Prostate gland (tissue), 2 donors: ENCODE measurements around the gene MLPH.

Experiments
- CTCF ChIP-seq, 4 experiments: fragments of 200-600 bp in 2 of 4; fragments of 450-650 bp in 2 of 4; sonication (generic) in 2 of 4; IDR thresholded peaks; 1 replicate in 3 of 4; 2 replicates in 1 of 4; pipeline ENCODE4 v1.5.1; 2016 to 2019; ENCODE audit warnings: antibody characterized with exemption in 4 of 4, mild to moderate bottlenecking in 2 of 4, moderate library complexity in 2 of 4
- POLR2A ChIP-seq: fragments of 450-650 bp; IDR thresholded peaks from one replicate; pipeline ENCODE4 v1.6.1; 2016; ENCODE audit warnings: antibody characterized with exemption, mild to moderate bottlenecking

GRCh38 chr2:237571551-237571950 lies 84.5 kb downstream of the MLPH start:
- TF ChIP-seq CTCF (IDR thresholded peaks at IDR 0.05) (no peak), POLR2A (no peak)
